HG03432 (cell line): ENCODE results near the gene ZNF536.

Experiments used
- ATAC-seq: cut with Tn5 transposase; IDR thresholded peaks from one replicate; pipeline ENCODE4 v1.9.1; 2021; ENCODE audit warnings: mild to moderate bottlenecking, moderate library complexity; ENCODE audit not compliant: unreplicated experiment

The ZNF536 gene

GRCh38 chr19:30371960-30372824 lies at the start of gene ZNF536:
ZNF536 (plus strand) TSS chr19:30372384; CDS start chr19:30443563, 71,179 bp downstream.
- no peak for ATAC-seq

DNA sequence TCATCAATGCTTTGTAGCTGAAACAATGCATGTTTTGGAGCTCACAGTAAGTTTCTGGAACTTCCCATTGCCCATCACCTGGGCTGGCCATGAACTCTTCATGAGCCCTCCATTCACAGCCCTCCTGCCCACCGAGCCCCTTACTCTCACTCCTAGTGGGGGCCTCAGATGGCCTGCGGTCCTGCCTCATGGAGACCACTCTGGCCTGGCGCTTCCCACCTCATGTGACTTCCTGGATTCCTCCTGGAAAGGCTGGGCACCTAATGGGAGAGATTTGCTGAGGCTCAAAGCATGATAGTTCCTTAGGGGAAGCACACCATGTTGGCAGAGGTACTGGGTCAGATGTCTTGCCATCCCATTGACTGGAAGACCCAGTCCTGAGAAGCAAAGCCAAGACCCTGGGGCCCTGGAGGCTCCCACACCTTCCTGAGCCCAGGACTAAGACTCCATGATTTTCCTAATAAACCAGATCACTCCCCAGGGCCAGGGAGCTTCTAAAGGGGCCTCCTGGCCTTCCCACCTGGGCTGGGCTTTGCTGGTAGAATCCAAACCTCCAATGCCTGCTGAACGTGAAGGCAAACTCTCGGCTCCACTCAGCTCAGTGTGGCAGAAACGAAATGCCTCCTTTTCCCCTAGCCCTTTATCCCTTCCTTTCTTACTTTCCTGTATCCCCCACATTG lies 49.4 kb upstream of the ZNF536 start:
- no peak for ATAC-seq

DNA sequence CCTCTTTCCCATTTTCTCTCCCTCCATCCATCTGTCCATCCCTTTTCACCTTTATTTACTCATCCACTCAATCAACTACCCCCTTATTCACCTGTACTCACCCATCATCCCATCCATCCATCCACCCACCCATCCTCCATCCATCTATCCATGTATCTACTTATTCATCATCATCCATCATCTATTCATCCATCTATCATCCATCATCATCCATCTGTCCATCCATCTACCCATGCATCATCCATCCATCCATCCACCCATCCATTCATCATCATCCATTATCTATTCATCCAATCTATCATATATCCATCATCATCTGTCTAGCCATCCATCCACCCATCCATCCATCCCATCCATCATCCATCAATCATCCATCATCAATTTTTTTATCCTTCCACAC lies 48.3 kb upstream of the ZNF536 start:
- ATAC-seq = no peak

DNA sequence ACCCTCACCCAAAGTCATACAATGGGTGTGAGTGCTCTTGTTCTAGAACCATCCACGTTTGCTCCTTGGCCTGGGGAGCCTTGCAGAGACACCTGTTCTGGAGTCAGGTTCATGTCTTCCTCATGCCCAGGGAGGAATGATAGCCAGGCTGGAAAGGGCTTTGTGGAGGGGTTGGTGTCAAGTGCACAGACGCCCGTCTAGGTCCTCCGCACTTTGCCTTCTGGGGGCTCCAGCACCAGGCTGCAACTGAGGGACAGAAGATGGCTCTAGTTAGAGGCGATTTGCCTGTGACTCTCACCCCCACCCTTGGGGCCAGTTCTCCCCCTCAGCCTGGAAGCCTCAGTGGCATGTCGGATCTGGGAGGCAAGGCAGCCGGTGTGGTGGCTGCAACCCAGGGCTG lies 47.2 kb upstream of the ZNF536 start:
- ATAC-seq = no peak

- ATAC-seq = no peak
Observed at GRCh38 chr19:30325676-30326392, 46.4 kb upstream of the ZNF536 start.

GRCh38 chr19:30326393-30326710 lies 45.8 kb upstream of the ZNF536 start:
- no peak for ATAC-seq

DNA sequence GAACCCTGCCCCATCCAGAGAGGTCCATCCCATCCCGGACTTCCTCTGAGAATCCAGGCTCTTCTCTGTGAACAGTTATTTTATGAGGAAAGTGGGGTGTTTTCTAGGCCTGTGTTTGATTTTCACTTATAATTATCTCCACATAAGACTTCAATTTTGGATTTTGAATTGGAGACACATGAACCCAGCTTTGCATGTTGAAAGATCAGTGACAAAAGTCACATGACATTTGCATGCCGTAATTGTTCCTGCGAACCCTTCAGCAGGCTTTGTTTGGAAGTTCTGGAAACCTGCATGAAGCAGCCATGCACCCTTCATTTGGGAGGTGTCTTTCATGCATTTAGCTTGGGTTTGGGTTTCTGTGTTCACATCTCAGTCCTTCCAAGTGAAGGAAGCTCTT lies 44.9 kb upstream of the ZNF536 start:
- ATAC-seq = no peak

DNA sequence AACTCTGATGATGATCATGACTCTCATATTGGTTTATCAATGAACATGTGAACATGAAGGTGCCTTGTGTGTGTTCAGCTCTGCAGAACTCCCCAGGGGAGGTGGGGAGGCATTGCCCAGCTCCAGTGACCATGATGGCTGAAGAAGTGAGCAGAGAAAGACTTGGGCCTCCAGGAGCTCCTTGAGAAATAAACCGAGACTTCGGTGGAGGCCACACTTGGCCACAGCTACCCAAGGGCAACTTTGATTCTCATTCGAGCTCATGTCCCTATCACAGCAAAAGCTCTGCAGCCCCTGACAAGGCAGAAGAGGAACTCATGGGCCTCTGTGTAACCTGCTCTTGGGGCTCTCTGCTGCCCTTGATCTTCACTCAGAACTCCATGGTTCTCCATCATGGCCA lies 44.1 kb upstream of the ZNF536 start:
- no peak for ATAC-seq

GRCh38 chr19:30330266-30330665 lies 41.9 kb upstream of the ZNF536 start:
- no peak for ATAC-seq

- no peak for ATAC-seq
Observed at GRCh38 chr19:30332445-30333234, 39.5 kb upstream of the ZNF536 start.

DNA sequence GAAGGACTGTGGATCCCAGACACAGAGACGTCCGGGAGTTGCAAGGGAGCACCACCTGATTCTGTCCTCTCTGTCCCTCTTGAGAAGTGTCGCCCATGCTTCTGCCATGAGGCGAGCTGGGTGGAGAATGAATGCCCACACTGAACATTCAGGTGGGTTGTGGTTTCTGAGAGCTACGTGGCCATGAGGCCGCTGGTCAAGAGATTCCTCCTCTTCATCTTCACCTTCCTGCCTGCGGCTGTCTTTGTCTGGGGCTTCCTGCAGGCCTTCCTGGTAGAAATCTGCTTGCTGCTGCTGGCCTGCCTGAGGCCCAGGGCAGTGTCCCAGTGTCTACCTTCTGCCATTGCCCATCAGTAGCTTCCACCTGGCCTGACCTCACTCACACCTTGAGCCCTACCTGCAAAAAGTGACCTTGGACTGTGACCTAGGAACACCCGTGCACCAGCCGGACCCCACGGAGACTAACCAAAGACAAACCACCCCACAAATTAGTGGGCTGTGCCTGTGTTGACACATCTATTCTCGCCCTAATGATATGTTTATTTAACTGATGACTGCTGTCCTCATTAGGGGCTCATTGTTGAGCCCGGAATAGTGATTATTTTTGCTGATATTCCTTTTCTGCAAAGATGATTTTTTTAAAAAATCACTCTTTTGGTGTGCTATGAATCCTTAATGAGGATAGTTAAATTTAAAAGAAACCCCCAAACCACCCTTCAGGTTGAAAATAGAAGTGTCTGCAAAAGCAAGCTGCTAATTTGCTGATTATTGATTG lies 38.7 kb upstream of the ZNF536 start:
- ATAC-seq = no peak

GRCh38 chr19:30334841-30335240 lies 37.3 kb upstream of the ZNF536 start:
- ATAC-seq = no peak

DNA sequence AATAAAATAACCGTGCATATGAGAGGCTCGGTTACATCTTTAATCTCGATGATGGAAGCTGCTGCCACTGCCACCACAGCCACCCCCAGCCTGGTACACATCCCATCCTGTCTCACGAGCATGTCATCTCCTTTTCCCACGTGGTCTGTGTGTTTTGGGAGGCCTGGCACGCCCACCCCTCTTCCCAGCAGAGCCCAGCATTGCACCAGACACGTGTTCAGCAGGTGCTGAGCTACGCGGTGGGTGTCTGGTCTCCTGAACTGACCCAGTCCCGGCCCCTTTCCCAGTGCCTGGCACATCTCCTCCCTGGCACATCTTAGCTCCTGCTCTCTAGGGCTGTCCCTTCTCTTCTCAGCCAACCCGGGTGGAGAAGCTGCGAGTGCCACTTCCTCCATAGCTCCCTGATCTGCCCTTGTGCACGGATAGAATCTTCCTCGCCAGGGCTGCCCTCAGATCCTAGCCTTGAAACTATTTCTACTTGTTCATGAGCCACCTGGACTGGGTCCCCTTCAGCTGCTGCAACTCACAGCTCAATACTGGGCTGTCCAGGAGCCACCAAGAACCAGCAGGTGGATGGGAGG lies 36.8 kb upstream of the ZNF536 start:
- ATAC-seq = no peak

- ATAC-seq = no peak
Observed at GRCh38 chr19:30336290-30336689, 35.9 kb upstream of the ZNF536 start.

GRCh38 chr19:30338041-30338456 lies 34.1 kb upstream of the ZNF536 start:
- no peak for ATAC-seq

- ATAC-seq = no peak
Observed at GRCh38 chr19:30338878-30339623, 33.1 kb upstream of the ZNF536 start.

- ATAC-seq = no peak
Observed at GRCh38 chr19:30339624-30340525, 32.3 kb upstream of the ZNF536 start.
